Measurements from ENCODE around the gene NR3C1. TPM values are rescaled to one million over a fixed set of nuclear protein-coding genes. Genes with fewer than 3 reads are reported as not detected.

NR3C1 gene
- total RNA-seq, 1 experiment from 2014 or later: 16.0 TPM

DNA sequence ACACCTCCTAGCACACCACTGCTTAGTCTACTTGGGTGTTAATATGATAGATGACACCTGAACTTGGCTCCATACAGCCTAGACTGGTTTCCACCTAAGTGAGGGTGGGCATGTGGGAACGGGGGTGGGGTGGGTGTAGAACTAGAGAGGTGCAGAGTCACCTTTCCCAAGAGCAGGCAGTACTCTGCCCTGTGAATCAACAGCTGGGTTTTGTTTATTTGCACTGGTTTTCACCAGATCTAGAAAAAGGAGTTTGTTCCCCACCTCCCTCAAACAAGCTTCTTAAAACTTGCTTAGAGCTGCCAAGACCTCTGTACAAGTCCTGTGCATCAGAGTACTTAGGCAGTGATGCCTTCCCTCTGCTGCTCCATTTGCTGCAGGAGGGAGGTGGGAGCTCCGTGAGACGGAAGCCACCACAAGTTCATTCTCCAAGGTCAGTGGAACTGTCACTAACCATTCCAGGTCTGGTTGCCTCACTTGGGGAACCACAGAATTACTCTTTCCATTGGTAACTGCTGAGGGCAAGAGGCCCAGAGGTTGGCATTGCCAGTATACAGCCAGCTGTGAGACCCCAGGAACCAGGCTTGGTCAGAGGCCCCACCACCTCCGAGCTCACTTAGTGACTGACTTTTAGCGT lies 163.5 kb downstream of the NR3C1 start:
- Histone ChIP-seq H3K9ac (ENCODE audit: low read length) (no peak overlapping the region), H3K27ac (ENCODE audit: low read depth, low read length) (no peak overlapping the region), H3K4me2 (ENCODE audit: low read length) (no peak overlapping the region), H3K36me3 (ENCODE audit: control insufficient read depth in 1 of 2, insufficient read depth in 2 of 2, low read length in 2 of 2) (no peaks in the 10 kb centered on the region), H3K9me2 (ENCODE audit: insufficient read depth) (no peaks in the 10 kb centered on the region), H3K27me3 (ENCODE audit: insufficient read depth, low read length) (no peaks in the 10 kb centered on the region), H3K4me1 (ENCODE audit: control insufficient read depth in 1 of 2, insufficient read depth in 2 of 2, low read length in 2 of 2) (peaks cover 31 to 52% of the 10 kb centered on the region in 2 experiments), H2AFZ (ENCODE audit: low read depth, low read length, poor library complexity, severe bottlenecking) (no peak overlapping the region), H3K79me2 (ENCODE audit: insufficient read depth, low read length) (no peaks in the 10 kb centered on the region), H4K20me1 (ENCODE audit: insufficient read depth) (no peaks in the 10 kb centered on the region), H3K4me3 (replicated peaks in 1 of 2; ENCODE audit: low read depth in 1 of 2, low read length in 2 of 2) (no peak overlapping the region), H3K9me3 (ENCODE audit: control insufficient read depth in 1 of 2, insufficient read depth in 1 of 2, low read depth in 1 of 2, low read length in 2 of 2) (no peaks in the 10 kb centered on the region; a peak in 1 of 4 replicates)
- ChIA-PET POLR2A (no interaction called here), RAD21 (ENCODE audit: low non-redundant PET in 1 of 2, low total read pairs in 2 of 2, uncharacterized antibody in 2 of 2, unreplicated experiment in 2 of 2) (no interaction called here), CTCF (no interaction called here)
- no TSS peak for BruUV-seq (replicated peaks)
- TF ChIP-seq FOSL1 (IDR thresholded peaks at IDR 0.05; ENCODE audit: low read depth) (no peak), EZH2phosphoT487 (IDR thresholded peaks at IDR 0.05; ENCODE audit: borderline replicate concordance) (no peak), POLR2A (IDR thresholded peaks at IDR 0.05; ENCODE audit: borderline replicate concordance, extremely low read depth, insufficient read depth, insufficient read length) (no peak)
- TF ChIP-seq, protein P1, sequence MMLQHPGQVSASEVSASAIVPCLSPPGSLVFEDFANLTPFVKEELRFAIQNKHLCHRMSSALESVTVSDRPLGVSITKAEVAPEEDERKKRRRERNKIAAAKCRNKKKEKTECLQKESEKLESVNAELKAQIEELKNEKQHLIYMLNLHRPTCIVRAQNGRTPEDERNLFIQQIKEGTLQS (IDR thresholded peaks at IDR 0.05): no peak
- intact Hi-C loops (cut with micrococcal nuclease): no loop called here
- ATAC-seq: no peak
- no peak for DNase-seq (ENCODE audit: low read depth, low spot score)

DNA sequence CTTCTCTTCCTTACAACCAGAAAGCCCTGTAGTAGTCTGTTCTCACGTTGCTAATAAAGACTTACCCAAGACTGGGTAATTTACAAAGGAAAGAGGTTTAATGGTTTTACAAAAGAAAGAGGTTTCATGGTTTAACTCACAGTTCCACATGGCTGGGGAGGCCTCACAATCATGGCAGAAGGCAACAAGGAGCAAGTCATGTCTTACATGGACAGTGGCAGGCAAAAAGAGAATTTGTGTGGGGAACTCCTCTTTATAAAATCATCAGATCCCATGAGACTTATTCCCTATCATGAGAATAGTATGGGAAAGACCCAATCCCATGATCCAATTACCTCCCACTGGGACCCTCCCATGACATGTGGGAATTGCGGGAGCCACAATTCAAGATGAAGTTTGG lies 164.9 kb downstream of the NR3C1 start:
- Histone ChIP-seq H3K4me2 (ENCODE audit: low read length) (no peak overlapping the region), H3K4me1 (ENCODE audit: control insufficient read depth in 1 of 2, insufficient read depth in 2 of 2, low read length in 2 of 2) (peaks cover 20 to 47% of the 10 kb centered on the region in 2 experiments), H4K20me1 (ENCODE audit: insufficient read depth) (no peaks in the 10 kb centered on the region), H3K9me2 (ENCODE audit: insufficient read depth) (no peaks in the 10 kb centered on the region), H3K9me3 (ENCODE audit: control insufficient read depth in 1 of 2, insufficient read depth in 1 of 2, low read depth in 1 of 2, low read length in 2 of 2) (no peaks in the 10 kb centered on the region), H3K79me2 (ENCODE audit: insufficient read depth, low read length) (no peaks in the 10 kb centered on the region), H3K27ac (ENCODE audit: low read depth, low read length) (no peak overlapping the region), H2AFZ (ENCODE audit: low read depth, low read length, poor library complexity, severe bottlenecking) (no peak overlapping the region), H3K4me3 (replicated peaks in 1 of 2; ENCODE audit: low read depth in 1 of 2, low read length in 2 of 2) (no peak overlapping the region), H3K36me3 (ENCODE audit: control insufficient read depth in 1 of 2, insufficient read depth in 2 of 2, low read length in 2 of 2) (no peaks in the 10 kb centered on the region), H3K9ac (ENCODE audit: low read length) (no peak overlapping the region), H3K27me3 (ENCODE audit: insufficient read depth, low read length) (no peaks in the 10 kb centered on the region)
- POLR2A ChIA-PET: no interaction called here
- no TSS peak for BruUV-seq (replicated peaks)
- CTCF ChIA-PET: no interaction called here
- ATAC-seq (no peak), DNase-seq (ENCODE audit: low read depth, low spot score) (no peak)
- intact Hi-C loops (cut with micrococcal nuclease): no loop called here
- RAD21 ChIA-PET (ENCODE audit: low non-redundant PET in 1 of 2, low total read pairs in 2 of 2, uncharacterized antibody in 2 of 2, unreplicated experiment in 2 of 2): no interaction called here
- TF ChIP-seq FOSL1 (IDR thresholded peaks at IDR 0.05; ENCODE audit: low read depth) (no peak), CBX3 (IDR thresholded peaks at IDR 0.05; ENCODE audit: low read depth) (no peak), TCF7L2 (IDR thresholded peaks at IDR 0.05; ENCODE audit: borderline replicate concordance, extremely low read depth, insufficient read depth, insufficient read length) (no peak), EZH2 (IDR thresholded peaks at IDR 0.05) (no peak), JUND (IDR thresholded peaks at IDR 0.05) (no peak), SIN3A (IDR thresholded peaks at IDR 0.05; ENCODE audit: low read depth) (no peak), RAD21 (IDR thresholded peaks at IDR 0.05; ENCODE audit: low read depth) (no peak), POLR2A (IDR thresholded peaks at IDR 0.05; ENCODE audit: borderline replicate concordance, extremely low read depth, insufficient read depth, insufficient read length) (no peak), POLR2AphosphoS5 (IDR thresholded peaks at IDR 0.05; ENCODE audit: low read depth, low read length) (no peak), SP1 (IDR thresholded peaks at IDR 0.05; ENCODE audit: low read depth) (no peak), CEBPB (IDR thresholded peaks at IDR 0.05; ENCODE audit: low read depth) (no peak)
- TF ChIP-seq, protein P1 (IDR thresholded peaks at IDR 0.05): no peak
- TF ChIP-seq, protein P2, sequence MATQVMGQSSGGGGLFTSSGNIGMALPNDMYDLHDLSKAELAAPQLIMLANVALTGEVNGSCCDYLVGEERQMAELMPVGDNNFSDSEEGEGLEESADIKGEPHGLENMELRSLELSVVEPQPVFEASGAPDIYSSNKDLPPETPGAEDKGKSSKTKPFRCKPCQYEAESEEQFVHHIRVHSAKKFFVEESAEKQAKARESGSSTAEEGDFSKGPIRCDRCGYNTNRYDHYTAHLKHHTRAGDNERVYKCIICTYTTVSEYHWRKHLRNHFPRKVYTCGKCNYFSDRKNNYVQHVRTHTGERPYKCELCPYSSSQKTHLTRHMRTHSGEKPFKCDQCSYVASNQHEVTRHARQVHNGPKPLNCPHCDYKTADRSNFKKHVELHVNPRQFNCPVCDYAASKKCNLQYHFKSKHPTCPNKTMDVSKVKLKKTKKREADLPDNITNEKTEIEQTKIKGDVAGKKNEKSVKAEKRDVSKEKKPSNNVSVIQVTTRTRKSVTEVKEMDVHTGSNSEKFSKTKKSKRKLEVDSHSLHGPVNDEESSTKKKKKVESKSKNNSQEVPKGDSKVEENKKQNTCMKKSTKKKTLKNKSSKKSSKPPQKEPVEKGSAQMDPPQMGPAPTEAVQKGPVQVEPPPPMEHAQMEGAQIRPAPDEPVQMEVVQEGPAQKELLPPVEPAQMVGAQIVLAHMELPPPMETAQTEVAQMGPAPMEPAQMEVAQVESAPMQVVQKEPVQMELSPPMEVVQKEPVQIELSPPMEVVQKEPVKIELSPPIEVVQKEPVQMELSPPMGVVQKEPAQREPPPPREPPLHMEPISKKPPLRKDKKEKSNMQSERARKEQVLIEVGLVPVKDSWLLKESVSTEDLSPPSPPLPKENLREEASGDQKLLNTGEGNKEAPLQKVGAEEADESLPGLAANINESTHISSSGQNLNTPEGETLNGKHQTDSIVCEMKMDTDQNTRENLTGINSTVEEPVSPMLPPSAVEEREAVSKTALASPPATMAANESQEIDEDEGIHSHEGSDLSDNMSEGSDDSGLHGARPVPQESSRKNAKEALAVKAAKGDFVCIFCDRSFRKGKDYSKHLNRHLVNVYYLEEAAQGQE (IDR thresholded peaks at IDR 0.05; ENCODE audit: low read depth): no peak
- TF ChIP-seq, protein P3, sequence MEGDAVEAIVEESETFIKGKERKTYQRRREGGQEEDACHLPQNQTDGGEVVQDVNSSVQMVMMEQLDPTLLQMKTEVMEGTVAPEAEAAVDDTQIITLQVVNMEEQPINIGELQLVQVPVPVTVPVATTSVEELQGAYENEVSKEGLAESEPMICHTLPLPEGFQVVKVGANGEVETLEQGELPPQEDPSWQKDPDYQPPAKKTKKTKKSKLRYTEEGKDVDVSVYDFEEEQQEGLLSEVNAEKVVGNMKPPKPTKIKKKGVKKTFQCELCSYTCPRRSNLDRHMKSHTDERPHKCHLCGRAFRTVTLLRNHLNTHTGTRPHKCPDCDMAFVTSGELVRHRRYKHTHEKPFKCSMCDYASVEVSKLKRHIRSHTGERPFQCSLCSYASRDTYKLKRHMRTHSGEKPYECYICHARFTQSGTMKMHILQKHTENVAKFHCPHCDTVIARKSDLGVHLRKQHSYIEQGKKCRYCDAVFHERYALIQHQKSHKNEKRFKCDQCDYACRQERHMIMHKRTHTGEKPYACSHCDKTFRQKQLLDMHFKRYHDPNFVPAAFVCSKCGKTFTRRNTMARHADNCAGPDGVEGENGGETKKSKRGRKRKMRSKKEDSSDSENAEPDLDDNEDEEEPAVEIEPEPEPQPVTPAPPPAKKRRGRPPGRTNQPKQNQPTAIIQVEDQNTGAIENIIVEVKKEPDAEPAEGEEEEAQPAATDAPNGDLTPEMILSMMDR (IDR thresholded peaks at IDR 0.05 in 2 of 3, conservative IDR thresholded peaks at IDR 0.05 in 1 of 3; ENCODE audit: borderline replicate concordance in 1 of 3, insufficient read depth in 1 of 3, low read depth in 2 of 3, low read length in 2 of 3): no peak

Data from HCT116 (cell line).